ENCODE measurements around the gene EFCAB6.

EFCAB6 gene

GRCh38 chr22:43502306-43502874, 309.7 kb downstream of the EFCAB6 start:
- Histone ChIP-seq H2AFZ (ENCODE audit: low read length) (no peak overlapping the region), H3K4me2 (ENCODE audit: low read depth, low read length, poor library complexity, severe bottlenecking) (no peak overlapping the region), H3K4me1 (ENCODE audit: insufficient read depth, low read length, poor library complexity, severe bottlenecking) (no peaks in the 10 kb centered on the region), H3K9me3 (ENCODE audit: insufficient read depth, low read depth, low read length) (no peaks in the 10 kb centered on the region), H3K36me3 (ENCODE audit: insufficient read depth, low read length) (no peaks in the 10 kb centered on the region), H3K9ac (ENCODE audit: low read depth, low read length, poor library complexity, severe bottlenecking) (no peak overlapping the region), H3K79me2 (ENCODE audit: insufficient read depth, low read length) (no peaks in the 10 kb centered on the region), H3K9me2 (replicated peaks; ENCODE audit: low read depth, low read length) (no peaks in the 10 kb centered on the region), H4K20me1 (ENCODE audit: insufficient read depth, low read length, poor library complexity, severe bottlenecking) (no peaks in the 10 kb centered on the region), H3F3A (ENCODE audit: low read depth) (no peaks in the 10 kb centered on the region), H3K4me3 (ENCODE audit: low read length, poor library complexity, severe bottlenecking) (no peak overlapping the region), H3K27me3 (ENCODE audit: insufficient read depth, low read length, poor library complexity, severe bottlenecking) (no peaks in the 10 kb centered on the region)
- no peak for TF ChIP-seq EZH2phosphoT487 (IDR thresholded peaks at IDR 0.05; ENCODE audit: borderline replicate concordance)
- no peak for TF ChIP-seq CTCF (conservative IDR thresholded peaks at IDR 0.05; ENCODE audit: low read length)

GRCh38 chr22:43501878-43502277, 310.2 kb downstream of the EFCAB6 start:
- Histone ChIP-seq H3K36me3 (ENCODE audit: insufficient read depth, low read length) (no peaks in the 10 kb centered on the region), H3K9ac (ENCODE audit: low read depth, low read length, poor library complexity, severe bottlenecking) (no peak overlapping the region), H3K4me2 (ENCODE audit: low read depth, low read length, poor library complexity, severe bottlenecking) (no peak overlapping the region), H4K20me1 (ENCODE audit: insufficient read depth, low read length, poor library complexity, severe bottlenecking) (no peaks in the 10 kb centered on the region), H3K4me1 (ENCODE audit: insufficient read depth, low read length, poor library complexity, severe bottlenecking) (no peaks in the 10 kb centered on the region), H3K9me3 (ENCODE audit: insufficient read depth, low read depth, low read length) (no peaks in the 10 kb centered on the region), H3K4me3 (ENCODE audit: low read length, poor library complexity, severe bottlenecking) (no peak overlapping the region), H3K27me3 (ENCODE audit: insufficient read depth, low read length, poor library complexity, severe bottlenecking) (no peaks in the 10 kb centered on the region), H2AFZ (ENCODE audit: low read length) (no peak overlapping the region), H3F3A (ENCODE audit: low read depth) (no peaks in the 10 kb centered on the region), H3K79me2 (ENCODE audit: insufficient read depth, low read length) (no peaks in the 10 kb centered on the region), H3K9me2 (replicated peaks; ENCODE audit: low read depth, low read length) (no peaks in the 10 kb centered on the region)
- TF ChIP-seq CTCF (conservative IDR thresholded peaks at IDR 0.05; ENCODE audit: low read length) = no peak
- TF ChIP-seq EZH2phosphoT487 (IDR thresholded peaks at IDR 0.05; ENCODE audit: borderline replicate concordance) = no peak

GRCh38 chr22:43500792-43501785, 311.0 kb downstream of the EFCAB6 start:
- no peaks in the 10 kb centered on the region for H3K4me1 ChIP-seq (ENCODE audit: insufficient read depth, low read length, poor library complexity, severe bottlenecking)
- no peaks in the 10 kb centered on the region for H3K27me3 ChIP-seq (ENCODE audit: insufficient read depth, low read length, poor library complexity, severe bottlenecking)
- H3K79me2 ChIP-seq (ENCODE audit: insufficient read depth, low read length) = no peaks in the 10 kb centered on the region
- H4K20me1 ChIP-seq (ENCODE audit: insufficient read depth, low read length, poor library complexity, severe bottlenecking) = no peaks in the 10 kb centered on the region
- H3K9me3 ChIP-seq (ENCODE audit: insufficient read depth, low read depth, low read length) = no peaks in the 10 kb centered on the region
- H3F3A ChIP-seq (ENCODE audit: low read depth) = no peaks in the 10 kb centered on the region
- no peaks in the 10 kb centered on the region for H3K36me3 ChIP-seq (ENCODE audit: insufficient read depth, low read length)
- TF ChIP-seq CTCF (conservative IDR thresholded peaks at IDR 0.05; ENCODE audit: low read length) = no peak
- no peak overlapping the region for H3K4me3 ChIP-seq (ENCODE audit: low read length, poor library complexity, severe bottlenecking)
- no peak overlapping the region for H3K9ac ChIP-seq (ENCODE audit: low read depth, low read length, poor library complexity, severe bottlenecking)
- no peaks in the 10 kb centered on the region for H3K9me2 ChIP-seq (replicated peaks; ENCODE audit: low read depth, low read length)
- H3K4me2 ChIP-seq (ENCODE audit: low read depth, low read length, poor library complexity, severe bottlenecking) = no peak overlapping the region
- no peak overlapping the region for H2AFZ ChIP-seq (ENCODE audit: low read length)
